GM18519 (cell line): ENCODE data around the gene FAM234B.

ENCODE experiments used
- ATAC-seq: cut with Tn5 transposase; IDR thresholded peaks from one replicate; pipeline ENCODE4 v1.9.1; 2021; ENCODE audit warnings: mild to moderate bottlenecking, moderate library complexity; ENCODE audit not compliant: unreplicated experiment, low FRiP score

Gene FAM234B

GRCh38 chr12:13106666-13107065 is 62.5 kb downstream of the FAM234B start:
- no peak for ATAC-seq

GRCh38 chr12:13112968-13113367 is 68.8 kb downstream of the FAM234B start:
- ATAC-seq = no peak

GRCh38 chr12:13114251-13115052 is 70.3 kb downstream of the FAM234B start:
- ATAC-seq = no peak

DNA sequence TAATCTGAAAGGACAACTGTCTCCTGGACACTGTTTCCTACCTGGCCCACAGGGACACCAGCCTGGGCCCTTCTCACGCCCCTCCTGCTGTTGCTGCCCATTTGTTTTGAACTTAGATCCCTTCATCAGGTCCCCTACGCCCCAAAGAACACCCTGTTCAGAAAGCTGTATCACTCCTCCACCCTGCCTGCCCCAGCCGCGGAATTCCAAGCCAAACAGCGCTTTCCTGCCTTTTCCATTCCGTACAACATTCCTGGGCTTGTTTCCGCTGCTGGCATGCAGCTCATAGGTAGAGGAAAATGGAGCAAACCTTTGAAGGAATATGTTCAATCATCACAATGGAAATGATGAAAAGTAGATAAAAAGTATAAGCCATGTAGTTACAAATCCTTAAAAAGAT is 72.1 kb downstream of the FAM234B start:
- no peak for ATAC-seq

- no peak for ATAC-seq
These were observed 72.8 kb downstream of the FAM234B start for GRCh38 chr12:13117029-13117428.

GRCh38 chr12:13119826-13120225 is 75.6 kb downstream of the FAM234B start:
- no peak for ATAC-seq

DNA sequence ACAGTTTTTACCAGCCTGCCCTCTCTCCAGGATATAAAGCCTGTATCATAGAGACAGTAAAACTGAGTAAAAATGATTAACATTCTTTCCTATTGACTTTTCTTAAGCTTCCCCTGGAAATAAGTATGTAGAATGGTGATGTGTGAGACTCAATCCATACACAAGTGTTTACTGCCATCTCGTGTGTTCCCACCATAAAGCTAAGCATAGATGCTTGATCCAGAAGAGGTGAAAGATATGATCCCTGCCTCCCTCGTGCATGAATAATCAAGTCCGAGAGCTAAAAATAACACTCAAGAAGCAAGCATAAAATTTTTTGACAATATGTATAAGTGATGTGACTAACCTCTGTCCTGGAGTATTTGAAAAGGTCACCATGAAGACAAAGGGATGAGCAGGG is 76.2 kb downstream of the FAM234B start:
- ATAC-seq = no peak

DNA sequence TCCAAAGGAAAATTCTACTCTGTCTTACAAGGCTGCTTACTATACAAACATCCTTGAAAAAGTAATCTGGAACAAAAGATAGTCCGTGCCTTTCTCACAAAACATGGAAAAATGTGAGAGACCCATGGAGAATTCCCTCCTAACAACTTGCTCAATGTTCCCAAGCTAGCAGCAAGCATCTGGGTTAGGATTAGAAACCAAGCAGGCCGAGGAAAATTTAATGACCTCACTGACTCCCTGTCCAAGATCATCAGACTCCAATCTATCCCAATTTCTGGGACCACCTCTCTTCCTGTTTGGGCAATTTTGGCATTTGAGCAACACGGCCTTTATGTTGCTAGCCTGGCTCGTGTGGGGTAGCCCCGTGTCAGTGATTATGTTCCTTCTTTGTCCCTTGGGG is 77.4 kb downstream of the FAM234B start:
- no peak for ATAC-seq

- ATAC-seq = no peak
These were observed 80.7 kb downstream of the FAM234B start for GRCh38 chr12:13124656-13125505.

GRCh38 chr12:13125996-13126395 is 81.8 kb downstream of the FAM234B start:
- ATAC-seq = no peak

GRCh38 chr12:13126494-13126893 is 82.3 kb downstream of the FAM234B start:
- no peak for ATAC-seq

GRCh38 chr12:13127444-13127843 is 83.3 kb downstream of the FAM234B start:
- no peak for ATAC-seq

GRCh38 chr12:13128291-13128965 is 84.2 kb downstream of the FAM234B start:
- ATAC-seq = no peak

GRCh38 chr12:13130981-13131380 is 86.8 kb downstream of the FAM234B start:
- no peak for ATAC-seq
